HepG2 (cell line): Measurements from ENCODE around the gene ITPRIPL1. TPM values are rescaled to one million over a fixed set of nuclear protein-coding genes. Genes with fewer than 3 reads are reported as not detected.
A peak's percentile ranks its signal among the peaks of the same experiment; 100 is the strongest.

Source experiments
- AGO2 ChIP-seq: fragments of 200-400 bp; formaldehyde crosslinking; optimal IDR thresholded peaks from 2 replicates; pipeline ENCODE3; 2017; ENCODE audit warnings: mild to moderate bottlenecking, low read depth, low read length, moderate library complexity
- BRF2 ChIP-seq: sonication (generic); formaldehyde crosslinking; IDR thresholded peaks from 2 replicates; pipeline ENCODE4 v1.8.1; 2022; ENCODE audit warnings: mild to moderate bottlenecking, missing genetic modification reagents
- LCORL ChIP-seq, 2 experiments: fragments of 450-650 bp in 1 of 2; sonication (generic) in 1 of 2; formaldehyde crosslinking in 1 of 2; IDR thresholded peaks; 2 replicates each; pipeline versions ENCODE4 v1.5.0 to v1.6.1; 2017 to 2020; ENCODE audit warnings: antibody characterized with exemption in 1 of 2, missing genetic modification reagents in 1 of 2
- MIXL1 ChIP-seq: IDR thresholded peaks from 2 replicates; pipeline ENCODE4 v1.6.1; 2016
- NFYB ChIP-seq: sonication (generic); formaldehyde crosslinking; IDR thresholded peaks from 2 replicates; pipeline ENCODE4 v1.4.0; 2020; ENCODE audit warnings: missing genetic modification reagents
- RFX5 ChIP-seq: IDR thresholded peaks from 2 replicates; pipeline ENCODE4 v1.6.1; 2011; ENCODE audit warnings: low read depth, low read length, improper control_type of control experiment
- RFXANK ChIP-seq: IDR thresholded peaks from 2 replicates; pipeline ENCODE4 v1.6.1; 2016
- RXRA ChIP-seq: sonication (generic); formaldehyde crosslinking; IDR thresholded peaks from 2 replicates; pipeline ENCODE4 v1.5.1; 2020; ENCODE audit warnings: missing genetic modification reagents
- SP1 ChIP-seq, 2 experiments: fragments of 450-650 bp in 1 of 2; sonication (generic) in 1 of 2; formaldehyde crosslinking in 1 of 2; IDR thresholded peaks; 2 replicates each; pipeline versions ENCODE4 v1.4.0 to v1.6.1; 2016 to 2020; ENCODE audit warnings: missing genetic modification reagents in 1 of 2
- ZMYM3 ChIP-seq: sonication (generic); formaldehyde crosslinking; IDR thresholded peaks from 2 replicates; pipeline ENCODE4 v1.5.1; 2020; ENCODE audit warnings: mild to moderate bottlenecking, missing genetic modification reagents
- ZNF180 ChIP-seq: sonication (generic); formaldehyde crosslinking; IDR thresholded peaks from 2 replicates; pipeline ENCODE4 v1.4.0; 2020; ENCODE audit warnings: low read depth, missing genetic modification reagents, borderline replicate concordance
- ZNF253 ChIP-seq: sonication (generic); formaldehyde crosslinking; IDR thresholded peaks from 2 replicates; pipeline ENCODE4 v1.8.0; 2022; ENCODE audit warnings: mild to moderate bottlenecking, missing genetic modification reagents, borderline replicate concordance
- ZNF460 ChIP-seq: sonication (generic); formaldehyde crosslinking; IDR thresholded peaks from 2 replicates; pipeline ENCODE4 v1.5.1; 2020; ENCODE audit warnings: missing genetic modification reagents, mild to moderate bottlenecking, borderline replicate concordance
- ZNF589 ChIP-seq: sonication (generic); formaldehyde crosslinking; conservative IDR thresholded peaks from 2 replicates; pipeline ENCODE4 v1.8.0; 2022; ENCODE audit warnings: mild to moderate bottlenecking, moderate library complexity, missing genetic modification reagents
- ZNF7 ChIP-seq: IDR thresholded peaks from 2 replicates; pipeline ENCODE4 v1.6.1; 2016; ENCODE audit warnings: missing biosample characterization, missing genetic modification reagents
- ZNF724P ChIP-seq: sonication (generic); formaldehyde crosslinking; IDR thresholded peaks from 2 replicates; pipeline ENCODE4 v1.8.0; 2022; ENCODE audit warnings: missing genetic modification reagents, borderline replicate concordance
- polyA plus RNA-seq, 8 experiments: library from polyadenylated mRNA; depleted of rRNA in 3 of 8; stranded (reverse) in 7 of 8; unstranded in 1 of 8; fragments of >200 nt; fragmentation: Illumina TruSeq in 4 of 8; extraction: Trizol in 4 of 8; gene quantifications; 2 replicates each; pipeline versions ENCODE4 v1.2.1 to v1.2.3, GENCODE V29; 2011 to 2016; ENCODE audit warnings: low read depth in 4 of 8, missing spikeins in 1 of 8, mixed read lengths in 1 of 8; ENCODE audit not compliant: insufficient read depth in 1 of 8
- total RNA-seq, 5 experiments: library from RNA; depleted of rRNA; stranded (reverse); fragments of >200 nt; fragmentation: Illumina TruSeq; extraction: Trizol; gene quantifications; 2 replicates each; pipeline ENCODE4 v1.2.3, GENCODE V29; 2016; ENCODE audit warnings: low read depth in 1 of 5
- TF ChIP-seq, protein P1 (sequence below): sonication (generic); formaldehyde crosslinking; IDR thresholded peaks from 2 replicates; pipeline ENCODE4 v1.8.0; 2022; ENCODE audit warnings: missing genetic modification reagents, mild to moderate bottlenecking, borderline replicate concordance
- TF ChIP-seq, protein P2 (sequence below): sonication (generic); formaldehyde crosslinking; IDR thresholded peaks from 2 replicates; pipeline ENCODE4 v1.5.0; 2020; ENCODE audit warnings: mild to moderate bottlenecking, missing genetic modification reagents, moderate library complexity
- TF ChIP-seq, protein P3 (sequence below): IDR thresholded peaks from 2 replicates; pipeline ENCODE4 v1.6.1; 2016; ENCODE audit warnings: low read depth, borderline replicate concordance

Gene ITPRIPL1
- total and polyA plus RNA-seq, 2 of the 13 experiments (the other 11 are each of a cell fraction or from before 2014, with no cell fraction given), result 4.3 to 11.7 TPM

GRCh38 chr2:96317584-96317997 lies 7.5 kb upstream of the ITPRIPL1 start (continued):
- TF ChIP-seq ZNF180, result no peak
- TF ChIP-seq BRF2 (CRISPR knock-in tag), result no peak
- no peak for TF ChIP-seq RFXANK (CRISPR knock-in tag)
- TF ChIP-seq, protein P1, sequence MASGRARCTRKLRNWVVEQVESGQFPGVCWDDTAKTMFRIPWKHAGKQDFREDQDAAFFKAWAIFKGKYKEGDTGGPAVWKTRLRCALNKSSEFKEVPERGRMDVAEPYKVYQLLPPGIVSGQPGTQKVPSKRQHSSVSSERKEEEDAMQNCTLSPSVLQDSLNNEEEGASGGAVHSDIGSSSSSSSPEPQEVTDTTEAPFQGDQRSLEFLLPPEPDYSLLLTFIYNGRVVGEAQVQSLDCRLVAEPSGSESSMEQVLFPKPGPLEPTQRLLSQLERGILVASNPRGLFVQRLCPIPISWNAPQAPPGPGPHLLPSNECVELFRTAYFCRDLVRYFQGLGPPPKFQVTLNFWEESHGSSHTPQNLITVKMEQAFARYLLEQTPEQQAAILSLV (CRISPR knock-in tag), result 0 out of 2 replicates have a peak, but pooled peaks have one; percentile 59
- TF ChIP-seq ZNF7 (CRISPR knock-in tag), result no peak
- peak; percentile 77; the same call in 1 of the 2 replicates for TF ChIP-seq RXRA (CRISPR knock-in tag)
- TF ChIP-seq ZNF460 (CRISPR knock-in tag), result no peak
- no peak for TF ChIP-seq MIXL1 (CRISPR knock-in tag)
- TF ChIP-seq NFYB (CRISPR knock-in tag), result no peak
- no peak for TF ChIP-seq ZNF589 (CRISPR knock-in tag)
- no peak for TF ChIP-seq SP1 (IDR thresholded peaks at IDR 0.05)
- TF ChIP-seq SP1 (CRISPR knock-in tag; IDR thresholded peaks at IDR 0.05), result 0 out of 2 replicates have a peak, but pooled peaks have one; percentile 29
- no peak for TF ChIP-seq AGO2
- TF ChIP-seq LCORL (IDR thresholded peaks at IDR 0.05), result no peak
- TF ChIP-seq LCORL (CRISPR knock-in tag; IDR thresholded peaks at IDR 0.05), result peak; percentile 59
- no peak for TF ChIP-seq ZNF724P
- TF ChIP-seq RFX5, result no peak
- no peak for TF ChIP-seq ZNF253 (CRISPR knock-in tag)
- TF ChIP-seq, protein P2, sequence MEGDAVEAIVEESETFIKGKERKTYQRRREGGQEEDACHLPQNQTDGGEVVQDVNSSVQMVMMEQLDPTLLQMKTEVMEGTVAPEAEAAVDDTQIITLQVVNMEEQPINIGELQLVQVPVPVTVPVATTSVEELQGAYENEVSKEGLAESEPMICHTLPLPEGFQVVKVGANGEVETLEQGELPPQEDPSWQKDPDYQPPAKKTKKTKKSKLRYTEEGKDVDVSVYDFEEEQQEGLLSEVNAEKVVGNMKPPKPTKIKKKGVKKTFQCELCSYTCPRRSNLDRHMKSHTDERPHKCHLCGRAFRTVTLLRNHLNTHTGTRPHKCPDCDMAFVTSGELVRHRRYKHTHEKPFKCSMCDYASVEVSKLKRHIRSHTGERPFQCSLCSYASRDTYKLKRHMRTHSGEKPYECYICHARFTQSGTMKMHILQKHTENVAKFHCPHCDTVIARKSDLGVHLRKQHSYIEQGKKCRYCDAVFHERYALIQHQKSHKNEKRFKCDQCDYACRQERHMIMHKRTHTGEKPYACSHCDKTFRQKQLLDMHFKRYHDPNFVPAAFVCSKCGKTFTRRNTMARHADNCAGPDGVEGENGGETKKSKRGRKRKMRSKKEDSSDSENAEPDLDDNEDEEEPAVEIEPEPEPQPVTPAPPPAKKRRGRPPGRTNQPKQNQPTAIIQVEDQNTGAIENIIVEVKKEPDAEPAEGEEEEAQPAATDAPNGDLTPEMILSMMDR (CRISPR knock-in tag), result peak; percentile 28
- 0 out of 2 replicates have a peak, but pooled peaks have one; percentile 31 for TF ChIP-seq ZMYM3 (CRISPR knock-in tag)
- TF ChIP-seq, protein P3, sequence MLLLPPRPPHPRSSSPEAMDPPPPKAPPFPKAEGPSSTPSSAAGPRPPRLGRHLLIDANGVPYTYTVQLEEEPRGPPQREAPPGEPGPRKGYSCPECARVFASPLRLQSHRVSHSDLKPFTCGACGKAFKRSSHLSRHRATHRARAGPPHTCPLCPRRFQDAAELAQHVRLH (CRISPR knock-in tag), result peak; percentile 62; the same call in 1 of the 2 replicates
